Lower leg skin (tissue), 4 donors: Measurements from ENCODE around the gene BDH1. TPM values are rescaled to one million over a fixed set of nuclear protein-coding genes. Genes with fewer than 3 reads are reported as not detected.

Experiments
- DNase-seq, 2 donors: peaks; one replicate each; pipeline ENCODE4 v3.0.0-alpha.2; 2019; ENCODE audit warnings: low spot score in 2 of 2
- H3K4me3 ChIP-seq: fragments of 200-600 bp; sonication (generic); 2 replicates; pipeline ENCODE4 v1.5.1; 2017; ENCODE audit warnings: mild to moderate bottlenecking, low read depth; ENCODE audit not compliant: poor library complexity, severe bottlenecking
- CTCF ChIP-seq, 3 donors: fragments of 450-650 bp; IDR thresholded peaks; one replicate each; pipeline ENCODE4 v1.5.1; 2016; ENCODE audit warnings: antibody characterized with exemption in 3 of 3, mild to moderate bottlenecking in 3 of 3, moderate library complexity in 2 of 3
- POLR2A ChIP-seq, 2 donors: fragments of 450-650 bp; IDR thresholded peaks; one replicate each; pipeline ENCODE4 v1.6.1; 2016 to 2017; ENCODE audit warnings: antibody characterized with exemption in 2 of 2, mild to moderate bottlenecking in 1 of 2, moderate library complexity in 1 of 2
- WGBS, 2 donors: methylation state at CpG; one replicate each; pipeline ENCODE4 v1.1.5; 2018; 5-methylcytosine and 5-hydroxymethylcytosine counted together
- intact Hi-C: fragments of 100-400 bp; cut with DNase I; formaldehyde crosslinking; loops from one replicate; pipeline ENCODE4 v1.15.0; 2023; ENCODE audit warnings: low total_unique reads
- total RNA-seq, 4 donors: library from RNA; depleted of rRNA; stranded (reverse); fragments of >200 nt; gene quantifications; one replicate each; pipeline ENCODE4 v1.1.0, GENCODE V29; 2016

The BDH1 gene
- total RNA-seq, 4 donors from 2014 or later, result 56.3 to 86.1 (median 59.7) TPM

DNA sequence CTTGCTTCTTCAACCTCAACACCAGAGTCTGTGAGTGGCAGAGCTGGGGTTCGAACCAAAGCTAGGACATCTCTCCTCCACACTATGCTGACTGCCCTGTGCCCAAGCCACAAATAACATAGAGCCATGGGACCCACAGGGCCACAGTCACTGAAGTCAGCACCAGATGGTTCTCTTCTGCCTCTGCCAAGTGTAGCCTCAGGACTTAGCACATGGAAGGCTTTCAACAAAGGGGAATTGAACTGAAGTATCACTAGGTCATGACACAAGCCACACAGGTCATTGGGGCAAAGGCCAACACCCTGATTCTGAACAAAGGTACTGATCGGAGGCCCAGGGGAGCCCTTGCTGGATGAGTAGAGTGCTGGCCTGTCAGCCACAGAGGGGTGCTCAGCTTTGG is 83.6 kb downstream of the BDH1 start:
- 89 to 90% methylated on average over 2 of the region's 2 CpGs for WGBS, 2 donors
- no peak for TF ChIP-seq POLR2A (IDR thresholded peaks at IDR 0.05)
- H3K4me3 ChIP-seq, result no peak overlapping the region
- no peak for DNase-seq
- intact Hi-C loops, result no loop called here

- intact Hi-C loops, result no loop called here
- DNase-seq, result no peak
- no peak for TF ChIP-seq CTCF (IDR thresholded peaks at IDR 0.05)
- no peak for TF ChIP-seq POLR2A (IDR thresholded peaks at IDR 0.05)
- 87% methylated on average over 10 of the region's 10 CpGs for WGBS, 2 donors
- H3K4me3 ChIP-seq, result no peak overlapping the region
Observed at GRCh38 chr3:197471221-197472010, 84.4 kb downstream of the BDH1 start.

GRCh38 chr3:197468866-197469382 is 86.8 kb downstream of the BDH1 start:
- 51 to 57% methylated on average over 5 of the region's 5 CpGs for WGBS, 2 donors
- DNase-seq, result no peak
- H3K4me3 ChIP-seq, result no peak overlapping the region
- TF ChIP-seq POLR2A (IDR thresholded peaks at IDR 0.05), result no peak
- TF ChIP-seq CTCF (IDR thresholded peaks at IDR 0.05), result no peak
- intact Hi-C loops, result no loop called here

DNA sequence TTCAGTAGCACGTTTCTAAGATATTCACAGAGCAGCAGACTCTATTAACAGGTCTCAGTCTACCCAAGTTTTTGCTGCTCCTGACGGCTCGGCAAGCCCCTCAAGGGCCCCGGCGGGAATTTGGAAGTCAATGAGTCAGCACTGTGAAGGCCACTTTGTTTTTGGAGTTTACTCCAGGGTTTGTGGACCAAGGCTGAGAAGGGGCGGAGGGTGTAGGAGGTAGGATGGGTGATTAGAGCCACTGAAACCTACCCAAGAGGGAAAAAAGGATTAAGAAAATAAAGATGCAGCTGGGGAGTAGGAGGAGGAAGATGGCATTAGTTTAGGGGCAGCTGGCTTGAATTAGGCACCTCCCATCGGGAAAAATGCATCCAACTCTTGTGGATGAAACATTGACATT is 87.6 kb downstream of the BDH1 start:
- intact Hi-C loops, result no loop called here
- WGBS, 2 donors, result 58 to 79% methylated on average over 7 of the region's 7 CpGs
- no peak for DNase-seq
- no peak for TF ChIP-seq CTCF (IDR thresholded peaks at IDR 0.05)
- TF ChIP-seq POLR2A (IDR thresholded peaks at IDR 0.05), result no peak
- H3K4me3 ChIP-seq, result no peak overlapping the region

DNA sequence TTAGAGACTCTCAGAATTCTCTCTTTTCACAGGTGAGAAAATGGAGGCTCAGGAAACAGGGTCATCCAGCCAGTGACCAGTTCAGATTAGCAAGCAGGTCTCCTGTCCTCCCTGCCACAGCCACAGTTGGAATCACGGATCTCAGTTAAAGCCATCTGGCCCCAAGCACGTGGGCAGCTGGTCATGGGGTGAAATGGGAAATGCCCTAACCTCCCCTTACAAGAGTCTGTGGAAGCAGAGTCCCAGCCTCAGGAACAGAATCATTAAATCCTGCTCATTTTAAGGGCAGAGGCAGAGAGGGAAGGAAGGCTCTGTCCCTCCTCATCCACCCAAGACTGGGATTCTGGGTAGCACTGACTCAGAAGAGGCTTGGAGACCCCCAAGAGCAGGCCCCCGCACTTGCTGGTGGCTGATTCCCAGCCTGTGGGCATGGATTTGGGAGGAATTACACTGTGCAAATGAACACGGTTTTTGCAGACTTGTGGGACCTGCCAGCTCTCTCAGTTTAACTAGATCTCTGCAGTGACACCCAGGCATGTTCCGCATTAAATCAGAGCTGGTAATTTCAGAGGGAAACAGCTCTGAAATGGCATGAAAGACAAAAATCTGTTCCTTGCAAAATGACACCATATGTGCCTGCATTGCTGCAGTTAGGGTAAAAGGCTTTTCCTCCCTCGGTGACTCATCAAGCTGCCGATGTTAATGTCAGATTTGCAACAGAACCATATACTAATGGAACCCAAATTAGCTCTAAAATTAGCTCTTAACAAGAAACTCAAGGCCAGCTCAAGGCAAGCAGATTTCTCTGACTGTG is 89.0 kb downstream of the BDH1 start:
- intact Hi-C loops, result no loop called here
- DNase-seq, result no peak
- 25 to 28% methylated on average over 7 of the region's 7 CpGs for WGBS, 2 donors

More for the DNA sequence above, 89.0 kb downstream of the BDH1 start:
- H3K4me3 ChIP-seq, result no peak overlapping the region
- no peak for TF ChIP-seq POLR2A (IDR thresholded peaks at IDR 0.05)
- no peak for TF ChIP-seq CTCF (IDR thresholded peaks at IDR 0.05)
